ENCODE results near the gene ERC1. TPM values are rescaled to one million over a fixed set of nuclear protein-coding genes. Genes with fewer than 3 reads are reported as not detected.
A peak's percentile ranks its signal among the peaks of the same experiment; 100 is the strongest.

Gene ERC1
- total RNA-seq, 2 experiments from 2014 or later: 40.1 to 49.6 TPM

DNA sequence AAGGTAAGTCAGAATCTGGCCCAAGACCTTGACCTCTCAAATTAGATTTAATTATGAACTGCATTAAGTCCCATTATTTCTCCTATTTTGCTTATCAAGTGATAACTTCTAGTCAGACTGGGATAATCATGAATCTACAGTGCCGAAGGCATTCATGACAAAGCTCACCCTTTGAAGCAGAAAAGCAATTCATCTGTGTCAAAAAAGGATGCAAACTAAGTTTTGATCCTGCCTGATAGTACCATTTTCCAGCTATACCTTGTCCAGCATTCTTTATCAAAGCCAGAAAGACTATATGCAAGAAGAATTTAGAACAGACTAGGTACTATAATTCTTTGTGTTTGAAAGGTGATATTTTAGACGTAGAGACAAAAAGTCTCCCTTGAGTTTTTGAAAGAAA lies 335.2 kb downstream of the ERC1 start:
- intact Hi-C loops (cut with DNase I, micrococcal nuclease): no loop called here
- no peaks in the 10 kb centered on the region for H3K4me1 Mint-ChIP-seq (ENCODE audit: low read depth)
- H3K9me3 ChIP-seq (ENCODE audit: control insufficient read depth in 1 of 2, insufficient read depth in 1 of 2, low read length in 2 of 2): no peaks in the 10 kb centered on the region
- no peak overlapping the region for H3K27ac ChIP-seq (ENCODE audit: low read depth in 1 of 2, low read length in 2 of 2)
- peaks cover 5% of the 10 kb centered on the region for H3K36me3 Mint-ChIP-seq (ENCODE audit: low read depth)
- DNase-seq (no peak), ATAC-seq (ENCODE audit: poor library complexity) (no peak)
- no peak overlapping the region for H3K27ac Mint-ChIP-seq
- H3K4me3 ChIP-seq (ENCODE audit: low read length): no peak overlapping the region
- H3K9me3 Mint-ChIP-seq: no peaks in the 10 kb centered on the region
- no peaks in the 10 kb centered on the region for H3K27me3 Mint-ChIP-seq
- no peak for TF ChIP-seq CTCF (IDR thresholded peaks at IDR 0.05)
- no peaks in the 10 kb centered on the region for H3K27me3 ChIP-seq (ENCODE audit: control insufficient read depth in 1 of 2, insufficient read depth in 2 of 2, low read length in 2 of 2)
- ChIA-PET CTCF (no interaction called here), POLR2A (no interaction called here)
- H3K4me1 ChIP-seq (ENCODE audit: insufficient read depth, low read length): no peaks in the 10 kb centered on the region
- no peak overlapping the region for H3K4me3 Mint-ChIP-seq
- no peaks in the 10 kb centered on the region for H3K36me3 ChIP-seq (ENCODE audit: insufficient read depth, low read length)

- POLR2A ChIA-PET: no interaction called here
- H3K4me1 Mint-ChIP-seq (ENCODE audit: low read depth): no peaks in the 10 kb centered on the region
- H3K36me3 Mint-ChIP-seq (ENCODE audit: low read depth): peaks cover 22% of the 10 kb centered on the region
Observed at GRCh38 chr12:1328391-1328790, 337.4 kb downstream of the ERC1 start.

GRCh38 chr12:1329784-1330476 lies 338.9 kb downstream of the ERC1 start:
- Histone ChIP-seq H3K4me1 (ENCODE audit: insufficient read depth, low read length) (no peaks in the 10 kb centered on the region), H3K9me3 (ENCODE audit: control insufficient read depth in 1 of 2, insufficient read depth in 1 of 2, low read length in 2 of 2) (no peaks in the 10 kb centered on the region), H3K4me3 (ENCODE audit: low read length) (no peak overlapping the region), H3K27me3 (ENCODE audit: control insufficient read depth in 1 of 2, insufficient read depth in 2 of 2, low read length in 2 of 2) (no peaks in the 10 kb centered on the region), H3K36me3 (ENCODE audit: insufficient read depth, low read length) (peaks cover 2% of the 10 kb centered on the region), H3K27ac (ENCODE audit: low read depth in 1 of 2, low read length in 2 of 2) (no peak overlapping the region)
- Mint-ChIP-seq H3K36me3 (ENCODE audit: low read depth) (peaks cover 37% of the 10 kb centered on the region), H3K27ac (no peak overlapping the region), H3K4me3 (no peak overlapping the region), H3K4me1 (ENCODE audit: low read depth) (peaks cover 7% of the 10 kb centered on the region), H3K27me3 (no peaks in the 10 kb centered on the region), H3K9me3 (no peaks in the 10 kb centered on the region)
- TF ChIP-seq CTCF (IDR thresholded peaks at IDR 0.05): no peak
- CTCF ChIA-PET: no interaction called here
- POLR2A ChIA-PET: no interaction called here
- intact Hi-C loops (cut with DNase I, micrococcal nuclease): no loop called here
- DNase-seq: no peak
- no peak for ATAC-seq (ENCODE audit: poor library complexity)

More at GRCh38 chr12:1328391-1328790, 337.4 kb downstream of the ERC1 start:
- intact Hi-C loops (cut with DNase I, micrococcal nuclease): no loop called here
- DNase-seq (peak in 3 of 14 experiments; percentile 13 to 47 (median 41)), ATAC-seq (ENCODE audit: poor library complexity) (no peak)
- Histone ChIP-seq H3K4me1 (ENCODE audit: insufficient read depth, low read length) (no peaks in the 10 kb centered on the region), H3K9me3 (ENCODE audit: control insufficient read depth in 1 of 2, insufficient read depth in 1 of 2, low read length in 2 of 2) (no peaks in the 10 kb centered on the region), H3K4me3 (ENCODE audit: low read length) (no peak overlapping the region), H3K36me3 (ENCODE audit: insufficient read depth, low read length) (peaks cover 2% of the 10 kb centered on the region), H3K27me3 (ENCODE audit: control insufficient read depth in 1 of 2, insufficient read depth in 2 of 2, low read length in 2 of 2) (no peaks in the 10 kb centered on the region), H3K27ac (ENCODE audit: low read depth in 1 of 2, low read length in 2 of 2) (no peak overlapping the region)
- no peaks in the 10 kb centered on the region for H3K27me3 Mint-ChIP-seq
- H3K4me3 Mint-ChIP-seq: no peak overlapping the region
- no peak overlapping the region for H3K27ac Mint-ChIP-seq
- TF ChIP-seq CTCF (IDR thresholded peaks at IDR 0.05): no peak
- CTCF ChIA-PET: interaction anchor here (0.7 kb wide), 1 partner anchor 256 kb away, joined by 3 read pairs; no protein-coding TSS in a partner anchor
- no peaks in the 10 kb centered on the region for H3K9me3 Mint-ChIP-seq
